ENCODE results near the gene TMEM131.
A peak's percentile ranks its signal among the peaks of the same experiment; 100 is the strongest.

Gene TMEM131

GRCh38 chr2:97781981-97782380 is 213.8 kb downstream of the TMEM131 start:
- TF ChIP-seq, protein P1, sequence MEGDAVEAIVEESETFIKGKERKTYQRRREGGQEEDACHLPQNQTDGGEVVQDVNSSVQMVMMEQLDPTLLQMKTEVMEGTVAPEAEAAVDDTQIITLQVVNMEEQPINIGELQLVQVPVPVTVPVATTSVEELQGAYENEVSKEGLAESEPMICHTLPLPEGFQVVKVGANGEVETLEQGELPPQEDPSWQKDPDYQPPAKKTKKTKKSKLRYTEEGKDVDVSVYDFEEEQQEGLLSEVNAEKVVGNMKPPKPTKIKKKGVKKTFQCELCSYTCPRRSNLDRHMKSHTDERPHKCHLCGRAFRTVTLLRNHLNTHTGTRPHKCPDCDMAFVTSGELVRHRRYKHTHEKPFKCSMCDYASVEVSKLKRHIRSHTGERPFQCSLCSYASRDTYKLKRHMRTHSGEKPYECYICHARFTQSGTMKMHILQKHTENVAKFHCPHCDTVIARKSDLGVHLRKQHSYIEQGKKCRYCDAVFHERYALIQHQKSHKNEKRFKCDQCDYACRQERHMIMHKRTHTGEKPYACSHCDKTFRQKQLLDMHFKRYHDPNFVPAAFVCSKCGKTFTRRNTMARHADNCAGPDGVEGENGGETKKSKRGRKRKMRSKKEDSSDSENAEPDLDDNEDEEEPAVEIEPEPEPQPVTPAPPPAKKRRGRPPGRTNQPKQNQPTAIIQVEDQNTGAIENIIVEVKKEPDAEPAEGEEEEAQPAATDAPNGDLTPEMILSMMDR (IDR thresholded peaks at IDR 0.05; ENCODE audit: borderline replicate concordance, insufficient read depth, low read depth, low read length): no peak
- H3K4me3 ChIP-seq (ENCODE audit: low read depth, low read length): no peak overlapping the region

DNA sequence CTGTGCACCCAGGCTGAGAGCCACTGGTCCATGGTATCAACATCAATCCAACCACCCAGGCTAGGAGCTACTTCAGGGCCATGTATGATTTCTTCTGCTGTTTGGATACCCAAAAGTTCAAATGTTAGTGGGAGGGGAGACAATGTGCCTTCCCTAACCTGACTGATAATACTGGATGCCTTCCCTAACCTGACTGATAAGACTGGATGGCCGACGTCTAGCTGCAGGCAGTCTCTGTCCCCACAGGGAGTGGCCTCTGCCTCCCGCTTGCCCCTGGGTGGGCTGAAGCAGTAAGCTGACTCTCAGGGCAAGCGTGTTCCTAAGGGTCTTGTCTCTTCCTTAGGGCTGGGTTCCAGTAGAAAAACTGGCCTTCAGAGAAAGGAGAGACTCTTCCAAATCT is 216.6 kb downstream of the TMEM131 start:
- TF ChIP-seq, protein P1 (IDR thresholded peaks at IDR 0.05; ENCODE audit: borderline replicate concordance, insufficient read depth, low read depth, low read length): no peak
- H3K4me3 ChIP-seq (ENCODE audit: low read depth, low read length): no peak overlapping the region

DNA sequence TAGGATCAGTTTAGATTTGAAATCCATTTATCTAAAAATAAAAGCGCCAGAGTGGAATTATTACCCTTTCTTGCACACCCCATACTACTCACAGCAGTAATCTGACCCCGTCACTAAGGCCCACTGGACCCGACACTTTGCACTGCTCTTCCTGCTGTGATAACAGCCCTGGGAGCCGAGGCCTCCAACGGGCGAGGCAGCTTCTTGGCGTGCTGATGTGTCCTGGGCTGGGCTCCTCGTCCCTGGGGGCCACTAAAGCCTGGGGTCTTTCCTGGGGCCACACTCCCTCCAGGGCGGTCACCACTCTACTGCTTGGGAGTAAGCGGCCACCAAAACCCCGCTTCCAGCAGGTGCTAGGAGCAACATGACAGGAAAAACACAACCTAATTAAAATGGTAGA is 220.7 kb downstream of the TMEM131 start:
- TF ChIP-seq, protein P1 (IDR thresholded peaks at IDR 0.05; ENCODE audit: borderline replicate concordance, insufficient read depth, low read depth, low read length): no peak
- H3K4me3 ChIP-seq (ENCODE audit: low read depth, low read length): no peak overlapping the region

DNA sequence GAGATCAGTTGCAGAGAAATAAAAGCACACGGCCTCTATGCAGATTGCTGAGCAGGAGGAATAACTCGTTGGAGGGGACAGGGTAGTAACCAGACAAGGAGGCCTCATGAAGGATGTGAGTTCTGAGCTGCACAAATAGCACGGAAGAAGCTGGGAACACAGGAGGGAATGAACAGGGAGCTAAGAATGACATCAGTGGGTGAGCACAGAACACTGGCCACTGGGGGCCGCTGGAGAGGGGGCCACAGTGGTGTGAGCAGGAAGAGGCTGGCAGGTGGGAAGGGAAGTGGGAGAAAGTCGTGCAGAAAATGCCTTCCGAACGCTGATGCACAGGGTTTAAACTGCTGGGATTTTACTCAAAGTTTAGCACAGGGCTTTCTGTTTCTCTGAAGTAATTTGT is 221.3 kb downstream of the TMEM131 start:
- no peak overlapping the region for H3K4me3 ChIP-seq (ENCODE audit: low read depth, low read length)
- TF ChIP-seq, protein P1 (IDR thresholded peaks at IDR 0.05; ENCODE audit: borderline replicate concordance, insufficient read depth, low read depth, low read length): peak; percentile 61

DNA sequence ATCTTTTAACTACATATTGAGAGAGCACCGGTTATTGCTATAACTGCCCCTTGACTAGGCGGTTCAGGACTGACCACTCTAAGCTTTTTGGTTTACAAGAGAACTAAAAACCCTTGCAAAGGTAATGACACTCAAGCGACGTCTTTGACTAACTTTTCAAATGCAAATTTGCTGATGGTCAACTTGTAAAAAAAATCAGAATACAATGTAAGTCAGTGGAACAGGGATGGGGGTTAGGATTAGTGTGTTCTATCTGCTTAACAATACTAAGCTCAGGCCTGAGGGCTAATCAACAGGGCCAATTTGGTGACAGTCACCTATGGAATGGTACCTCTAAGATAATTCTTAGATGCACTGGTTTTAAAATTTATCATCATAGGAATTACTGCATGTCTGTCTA is 225.3 kb downstream of the TMEM131 start:
- H3K4me3 ChIP-seq (ENCODE audit: low read depth, low read length): no peak overlapping the region
- TF ChIP-seq, protein P1 (IDR thresholded peaks at IDR 0.05; ENCODE audit: borderline replicate concordance, insufficient read depth, low read depth, low read length): no peak

- no peak overlapping the region for H3K4me3 ChIP-seq (ENCODE audit: low read depth, low read length)
- TF ChIP-seq, protein P1 (IDR thresholded peaks at IDR 0.05; ENCODE audit: borderline replicate concordance, insufficient read depth, low read depth, low read length): no peak
Observed at GRCh38 chr2:97769711-97770110, 226.0 kb downstream of the TMEM131 start.

DNA sequence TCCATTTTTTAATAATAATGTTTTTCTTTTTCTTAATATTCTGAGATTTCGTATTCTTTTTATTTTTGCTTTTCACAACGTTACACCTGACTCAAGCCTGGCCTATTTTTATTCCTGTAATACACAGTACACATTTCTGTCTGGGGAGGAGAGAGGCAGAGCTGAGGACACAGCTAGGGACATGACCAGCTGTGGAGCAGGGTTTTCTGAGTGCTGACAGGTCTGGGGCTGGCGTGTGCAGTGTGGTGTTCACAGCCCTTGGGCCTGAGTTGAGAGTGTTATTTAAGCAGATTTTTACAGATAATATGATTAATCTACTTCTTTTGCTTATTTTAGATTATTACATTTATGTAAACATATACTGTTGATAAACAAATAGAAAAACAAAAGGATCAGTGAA is 226.4 kb downstream of the TMEM131 start:
- H3K4me3 ChIP-seq (ENCODE audit: low read depth, low read length): no peak overlapping the region
- TF ChIP-seq, protein P1 (IDR thresholded peaks at IDR 0.05; ENCODE audit: borderline replicate concordance, insufficient read depth, low read depth, low read length): no peak
